K562 (cell line): ENCODE results near the gene PYGO2. TPM values are rescaled to one million over a fixed set of nuclear protein-coding genes. Genes with fewer than 3 reads are reported as not detected.

Experiments
- BRD9 ChIP-seq: fragments of 450-650 bp; IDR thresholded peaks from 2 replicates; pipeline ENCODE4 v1.6.1; 2018; ENCODE audit warnings: low read depth; ENCODE audit not compliant: partially characterized antibody
- E4F1 ChIP-seq: fragments of 250-450 bp; sonication (Bioruptor Pico); IDR thresholded peaks from 2 replicates; pipeline ENCODE4 v1.5.0; 2021; ENCODE audit warnings: mild to moderate bottlenecking, borderline replicate concordance
- GABPA ChIP-seq: fragments of 200-800 bp; sonication (Bioruptor generic); conservative IDR thresholded peaks from 2 replicates; pipeline ENCODE4 v1.6.1; 2016; ENCODE audit warnings: low read depth, missing genetic modification characterization, missing compliant biosample characterization
- KAT8 ChIP-seq: fragments of 450-650 bp; IDR thresholded peaks from 2 replicates; pipeline ENCODE4 v1.6.1; 2016; ENCODE audit warnings: low read depth, mild to moderate bottlenecking
- MAFK ChIP-seq: IDR thresholded peaks from 2 replicates; pipeline ENCODE4 v1.6.1; 2011; ENCODE audit warnings: low read length, improper control_type of control experiment
- MTF1 ChIP-seq: fragments of 250-450 bp; sonication (Bioruptor Pico); IDR thresholded peaks from 2 replicates; pipeline ENCODE4 v1.9.0; 2021; ENCODE audit warnings: moderate library complexity, mild to moderate bottlenecking, inconsistent platforms, borderline replicate concordance
- TFAP4 ChIP-seq: sonication (generic); formaldehyde crosslinking; IDR thresholded peaks from 2 replicates; pipeline ENCODE4 v1.8.0; 2022; ENCODE audit warnings: missing genetic modification reagents, mild to moderate bottlenecking, moderate library complexity, borderline replicate concordance
- TRIM28 ChIP-seq: fragments of 450-650 bp; IDR thresholded peaks from 2 replicates; pipeline ENCODE4 v1.6.1; 2017
- ZBTB43 ChIP-seq: sonication (generic); formaldehyde crosslinking; IDR thresholded peaks from 2 replicates; pipeline ENCODE4 v1.8.0; 2023; ENCODE audit warnings: mild to moderate bottlenecking, missing genetic modification reagents
- ZFP30 ChIP-seq: fragments of 250-450 bp; sonication (Bioruptor Pico); IDR thresholded peaks from 2 replicates; pipeline ENCODE4 v1.8.0; 2022; ENCODE audit warnings: moderate library complexity, mild to moderate bottlenecking, inconsistent platforms, borderline replicate concordance
- ZNF253 ChIP-seq: fragments of 250-450 bp; sonication (Bioruptor Pico); conservative IDR thresholded peaks from 2 replicates; pipeline ENCODE4 v1.6.1; 2021; ENCODE audit warnings: mild to moderate bottlenecking
- ZNF77 ChIP-seq: fragments of 250-450 bp; sonication (Bioruptor Pico); IDR thresholded peaks from 2 replicates; pipeline ENCODE4 v1.5.0; 2020
- polyA plus RNA-seq, 8 experiments: library from polyadenylated mRNA; depleted of rRNA in 4 of 8; stranded (reverse) in 5 of 8; unstranded in 3 of 8; fragments of >200 nt; fragmentation: Nextera tagmentation in 2 of 8; fragmentation: Illumina TruSeq in 1 of 8; extraction: Ambion mirVana in 2 of 8; extraction: Trizol in 1 of 8; gene quantifications; 2 replicates each; pipeline versions ENCODE4 v1.2.1 to v1.2.3, GENCODE V29; 2011 to 2014; ENCODE audit warnings: inconsistent platforms in 1 of 8, missing spikeins in 1 of 8
- total RNA-seq, 7 experiments: library from RNA; depleted of rRNA in 6 of 7; stranded (reverse); fragments of >200 nt in 6 of 7; fragmentation: Illumina TruSeq in 2 of 7; extraction: Trizol in 2 of 7; gene quantifications; 2 replicates each; pipeline versions ENCODE4 v1.2.1 to v1.2.3, GENCODE V29; 2011 to 2021; ENCODE audit warnings: low replicate concordance in 1 of 7
- TF ChIP-seq, protein P1 (sequence below): IDR thresholded peaks from 3 replicates; pipeline ENCODE4 v1.6.1; 2011; ENCODE audit warnings: borderline replicate concordance, mild to moderate bottlenecking, moderate library complexity; ENCODE audit not compliant: insufficient read length; ENCODE audit errors: extremely low read depth
- TF ChIP-seq, protein P2 (sequence below), 3 experiments: fragments of 200-800 bp in 1 of 3; fragments of 250-450 bp in 1 of 3; fragments of 450-650 bp in 1 of 3; sonication (Bioruptor Pico) in 1 of 3; sonication (Bioruptor generic) in 1 of 3; formaldehyde crosslinking in 1 of 3; IDR thresholded peaks; 2 replicates each; pipeline versions ENCODE4 v1.6.1 to v1.8.0; 2016 to 2022; ENCODE audit warnings: mild to moderate bottlenecking in 2 of 3, missing genetic modification characterization in 2 of 3, missing compliant biosample characterization in 1 of 3, moderate library complexity in 1 of 3

The PYGO2 gene
- total and polyA plus RNA-seq, 9 of the 15 experiments (the other 6 are each of a cell fraction or from before 2014, with no cell fraction given): 8.3 to 36.2 (median 18.2) TPM

- no peak for TF ChIP-seq ZBTB43 (CRISPR knock-in tag)
- TF ChIP-seq KAT8: no peak
- TF ChIP-seq, protein P1, sequence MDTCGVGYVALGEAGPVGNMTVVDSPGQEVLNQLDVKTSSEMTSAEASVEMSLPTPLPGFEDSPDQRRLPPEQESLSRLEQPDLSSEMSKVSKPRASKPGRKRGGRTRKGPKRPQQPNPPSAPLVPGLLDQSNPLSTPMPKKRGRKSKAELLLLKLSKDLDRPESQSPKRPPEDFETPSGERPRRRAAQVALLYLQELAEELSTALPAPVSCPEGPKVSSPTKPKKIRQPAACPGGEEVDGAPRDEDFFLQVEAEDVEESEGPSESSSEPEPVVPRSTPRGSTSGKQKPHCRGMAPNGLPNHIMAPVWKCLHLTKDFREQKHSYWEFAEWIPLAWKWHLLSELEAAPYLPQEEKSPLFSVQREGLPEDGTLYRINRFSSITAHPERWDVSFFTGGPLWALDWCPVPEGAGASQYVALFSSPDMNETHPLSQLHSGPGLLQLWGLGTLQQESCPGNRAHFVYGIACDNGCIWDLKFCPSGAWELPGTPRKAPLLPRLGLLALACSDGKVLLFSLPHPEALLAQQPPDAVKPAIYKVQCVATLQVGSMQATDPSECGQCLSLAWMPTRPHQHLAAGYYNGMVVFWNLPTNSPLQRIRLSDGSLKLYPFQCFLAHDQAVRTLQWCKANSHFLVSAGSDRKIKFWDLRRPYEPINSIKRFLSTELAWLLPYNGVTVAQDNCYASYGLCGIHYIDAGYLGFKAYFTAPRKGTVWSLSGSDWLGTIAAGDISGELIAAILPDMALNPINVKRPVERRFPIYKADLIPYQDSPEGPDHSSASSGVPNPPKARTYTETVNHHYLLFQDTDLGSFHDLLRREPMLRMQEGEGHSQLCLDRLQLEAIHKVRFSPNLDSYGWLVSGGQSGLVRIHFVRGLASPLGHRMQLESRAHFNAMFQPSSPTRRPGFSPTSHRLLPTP: no peak
- peak; percentile 9 for TF ChIP-seq BRD9
- TF ChIP-seq GABPA (tag): peak; percentile 3; the same call in 1 of the 2 replicates
- TF ChIP-seq, protein P2, sequence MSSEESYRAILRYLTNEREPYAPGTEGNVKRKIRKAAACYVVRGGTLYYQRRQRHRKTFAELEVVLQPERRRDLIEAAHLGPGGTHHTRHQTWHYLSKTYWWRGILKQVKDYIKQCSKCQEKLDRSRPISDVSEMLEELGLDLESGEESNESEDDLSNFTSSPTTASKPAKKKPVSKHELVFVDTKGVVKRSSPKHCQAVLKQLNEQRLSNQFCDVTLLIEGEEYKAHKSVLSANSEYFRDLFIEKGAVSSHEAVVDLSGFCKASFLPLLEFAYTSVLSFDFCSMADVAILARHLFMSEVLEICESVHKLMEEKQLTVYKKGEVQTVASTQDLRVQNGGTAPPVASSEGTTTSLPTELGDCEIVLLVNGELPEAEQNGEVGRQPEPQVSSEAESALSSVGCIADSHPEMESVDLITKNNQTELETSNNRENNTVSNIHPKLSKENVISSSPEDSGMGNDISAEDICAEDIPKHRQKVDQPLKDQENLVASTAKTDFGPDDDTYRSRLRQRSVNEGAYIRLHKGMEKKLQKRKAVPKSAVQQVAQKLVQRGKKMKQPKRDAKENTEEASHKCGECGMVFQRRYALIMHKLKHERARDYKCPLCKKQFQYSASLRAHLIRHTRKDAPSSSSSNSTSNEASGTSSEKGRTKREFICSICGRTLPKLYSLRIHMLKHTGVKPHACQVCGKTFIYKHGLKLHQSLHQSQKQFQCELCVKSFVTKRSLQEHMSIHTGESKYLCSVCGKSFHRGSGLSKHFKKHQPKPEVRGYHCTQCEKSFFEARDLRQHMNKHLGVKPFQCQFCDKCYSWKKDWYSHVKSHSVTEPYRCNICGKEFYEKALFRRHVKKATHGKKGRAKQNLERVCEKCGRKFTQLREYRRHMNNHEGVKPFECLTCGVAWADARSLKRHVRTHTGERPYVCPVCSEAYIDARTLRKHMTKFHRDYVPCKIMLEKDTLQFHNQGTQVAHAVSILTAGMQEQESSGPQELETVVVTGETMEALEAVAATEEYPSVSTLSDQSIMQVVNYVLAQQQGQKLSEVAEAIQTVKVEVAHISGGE (CRISPR knock-in tag; IDR thresholded peaks at IDR 0.05): 0 out of 6 replicates have a peak, but pooled peaks of 1 of the 3 experiments have one; percentile 28
- TF ChIP-seq ZNF253 (CRISPR knock-in tag): no peak
- TF ChIP-seq ZFP30 (CRISPR knock-in tag): no peak
- TF ChIP-seq ZNF77 (CRISPR knock-in tag): no peak
- no peak for TF ChIP-seq MAFK
- no peak for TF ChIP-seq E4F1 (CRISPR knock-in tag)
- no peak for TF ChIP-seq MTF1 (CRISPR knock-in tag)
- TF ChIP-seq TFAP4: 0 out of 2 replicates have a peak, but pooled peaks have one; percentile 9
- TF ChIP-seq TRIM28: no peak
These were observed 38.2 kb upstream of the PYGO2 start (continued) for GRCh38 chr1:154999571-155000410.
